Upper lobe of left lung (tissue), 6 donors: Measurements from ENCODE around the gene NCAPD2. TPM values are rescaled to one million over a fixed set of nuclear protein-coding genes. Genes with fewer than 3 reads are reported as not detected.
A peak's percentile ranks its signal among the peaks of the same experiment; 100 is the strongest.

ENCODE experiments used
- ATAC-seq, 2 donors: fragments of 200-7000 bp; cut with Tn5 transposase; one replicate each; pipeline ENCODE4 v1.9.1; 2022; ENCODE audit warnings: mild to moderate bottlenecking in 2 of 2, moderate library complexity in 2 of 2; ENCODE audit not compliant: low FRiP score in 2 of 2
- DNase-seq, 2 donors: peaks; one replicate each; pipeline ENCODE4 v3.0.0-alpha.2; 2019 to 2020
- H3K27ac ChIP-seq, 4 donors: fragments of 200-600 bp; sonication (generic); one replicate each; pipeline ENCODE4 v1.5.1; 2016 to 2019
- H3K27me3 ChIP-seq, 4 donors: fragments of 200-600 bp; sonication (generic); one replicate each; pipeline ENCODE4 v1.5.1; 2017 to 2019
- H3K36me3 ChIP-seq, 4 donors: fragments of 200-600 bp; sonication (generic); one replicate each; pipeline ENCODE4 v1.5.1; 2016 to 2019
- H3K4me1 ChIP-seq, 4 donors: fragments of 200-600 bp; sonication (generic); one replicate each; pipeline ENCODE4 v1.5.1; 2018 to 2019
- H3K4me3 ChIP-seq, 4 donors: fragments of 200-600 bp; sonication (generic); one replicate each; pipeline ENCODE4 v1.5.1; 2017 to 2019; ENCODE audit warnings: mild to moderate bottlenecking in 2 of 4, moderate library complexity in 1 of 4
- H3K9me3 ChIP-seq, 4 donors: fragments of 200-600 bp; sonication (generic); one replicate each; pipeline ENCODE4 v1.5.1; 2018 to 2019
- CTCF ChIP-seq, 6 experiments: fragments of 450-650 bp in 4 of 6; fragments of 200-600 bp in 2 of 6; sonication (generic) in 2 of 6; IDR thresholded peaks; one replicate each; pipeline ENCODE4 v1.5.1; 2016 to 2019; ENCODE audit warnings: antibody characterized with exemption in 6 of 6
- EP300 ChIP-seq, 4 donors: sonication (generic); formaldehyde crosslinking; IDR thresholded peaks; one replicate each; pipeline ENCODE4 v1.5.1; 2017; ENCODE audit warnings: antibody characterized with exemption in 4 of 4, control low read depth in 2 of 4
- POLR2A ChIP-seq, 4 donors: fragments of 450-650 bp; IDR thresholded peaks; one replicate each; pipeline ENCODE4 v1.5.1; 2016 to 2017; ENCODE audit warnings: antibody characterized with exemption in 4 of 4, mild to moderate bottlenecking in 2 of 4
- POLR2AphosphoS5 ChIP-seq, 2 donors: sonication (generic); formaldehyde crosslinking; IDR thresholded peaks; one replicate each; pipeline ENCODE4 v1.5.1; 2017; ENCODE audit warnings: antibody characterized with exemption in 2 of 2
- WGBS, 2 donors: methylation state at CpG; one replicate each; pipeline ENCODE4 v1.1.5; 2017 to 2018; 5-methylcytosine and 5-hydroxymethylcytosine counted together
- total RNA-seq, 6 donors: library from RNA; depleted of rRNA in 4 of 6; stranded (reverse); fragments of >200 nt in 4 of 6; gene quantifications; one replicate each; pipeline versions ENCODE4 v1.1.0 to v1.2.1, GENCODE V29; 2016 to 2021
- donor health status: DM: no; HTN: no; CAD: no; lungs with moderate emphysema.
- donor health status: DM: no; HTN: yes; CAD: no; lungs with severe emphysema.

Gene NCAPD2
- total RNA-seq, 6 donors from 2014 or later: 15.4 to 43.0 (median 25.5) TPM

- no peaks in the 10 kb centered on the region for H3K9me3 ChIP-seq
- 91 to 94% methylated on average over 14 of the region's 14 CpGs for WGBS, 2 donors
- no peak overlapping the region for H3K4me3 ChIP-seq
- peaks cover 18 to 36% (median 27%) of the 10 kb centered on the region in 4 donors for H3K4me1 ChIP-seq
- no peaks in the 10 kb centered on the region for H3K27me3 ChIP-seq
- TF ChIP-seq CTCF (IDR thresholded peaks at IDR 0.05): no peak
- TF ChIP-seq POLR2AphosphoS5 (IDR thresholded peaks at IDR 0.05): no peak
- TF ChIP-seq POLR2A (IDR thresholded peaks at IDR 0.05): no peak
- TF ChIP-seq EP300 (IDR thresholded peaks at IDR 0.05): no peak
- DNase-seq (no peak), ATAC-seq (no peak)
- H3K36me3 ChIP-seq: peaks cover 20 to 94% (median 60%) of the 10 kb centered on the region in 4 donors
- no peak overlapping the region for H3K27ac ChIP-seq
These were observed 35.5 kb upstream of the NCAPD2 start for GRCh38 chr12:6458281-6459003.

GRCh38 chr12:6459004-6459337 is 34.9 kb upstream of the NCAPD2 start:
- DNase-seq (no peak), ATAC-seq (no peak)
- Histone ChIP-seq H3K4me1 (peaks cover 17 to 39% (median 29%) of the 10 kb centered on the region in 4 donors), H3K27ac (no peak overlapping the region), H3K27me3 (no peaks in the 10 kb centered on the region), H3K36me3 (peaks cover 20 to 95% (median 65%) of the 10 kb centered on the region in 4 donors), H3K9me3 (no peaks in the 10 kb centered on the region), H3K4me3 (no peak overlapping the region)
- 100% methylated on average over 2 of the region's 2 CpGs for WGBS, 2 donors
- TF ChIP-seq CTCF (IDR thresholded peaks at IDR 0.05) (no peak), EP300 (IDR thresholded peaks at IDR 0.05) (no peak), POLR2AphosphoS5 (IDR thresholded peaks at IDR 0.05) (no peak), POLR2A (IDR thresholded peaks at IDR 0.05) (no peak)

GRCh38 chr12:6460751-6461371 is 33.0 kb upstream of the NCAPD2 start:
- WGBS, 2 donors: 76 to 83% methylated on average over 9 to 10 of the region's 10 CpGs
- Histone ChIP-seq H3K27me3 (no peaks in the 10 kb centered on the region), H3K27ac (peak overlapping the region; percentile 45 to 79 (median 74)), H3K4me3 (no peak overlapping the region), H3K36me3 (peaks cover 20 to 96% (median 71%) of the 10 kb centered on the region in 4 donors), H3K9me3 (no peaks in the 10 kb centered on the region), H3K4me1 (peaks cover 17 to 49% (median 30%) of the 10 kb centered on the region in 4 donors)
- ATAC-seq (no peak), DNase-seq (no peak)
- TF ChIP-seq POLR2A (IDR thresholded peaks at IDR 0.05) (peak in 1 of 4 donors; percentile 4), CTCF (IDR thresholded peaks at IDR 0.05) (no peak)

- peak overlapping the region; percentile 45 to 79 (median 74) for H3K27ac ChIP-seq
- DNase-seq: peak in 1 of 2 donors; percentile 92
- ATAC-seq: peak; percentile 68 to 73
- TF ChIP-seq EP300 (IDR thresholded peaks at IDR 0.05) (no peak), CTCF (IDR thresholded peaks at IDR 0.05) (no peak), POLR2A (IDR thresholded peaks at IDR 0.05) (peak in 1 of 4 donors; percentile 29), POLR2AphosphoS5 (IDR thresholded peaks at IDR 0.05) (peak; percentile 24 to 72)
- no peaks in the 10 kb centered on the region for H3K27me3 ChIP-seq
- H3K4me3 ChIP-seq: no peak overlapping the region
- WGBS, 2 donors: 49 to 54% methylated on average over 15 of the region's 15 CpGs
- H3K36me3 ChIP-seq: peaks cover 20 to 94% (median 70%) of the 10 kb centered on the region in 4 donors
- H3K4me1 ChIP-seq: peaks cover 17 to 49% (median 30%) of the 10 kb centered on the region in 4 donors
- H3K9me3 ChIP-seq: no peaks in the 10 kb centered on the region
These were observed 32.3 kb upstream of the NCAPD2 start for GRCh38 chr12:6461401-6462233.
